Glutamatergic neuron (in vitro differentiated cells): ENCODE measurements around the gene GALNT12. TPM values are rescaled to one million over a fixed set of nuclear protein-coding genes. Genes with fewer than 3 reads are reported as not detected.

Source experiments
- DNase-seq: peaks from one replicate; pipeline ENCODE4 v3.0.0; 2022
- H3K27ac Mint-ChIP-seq: one replicate; pipeline ENCODE4 v1.8.0; 2020; ENCODE audit warnings: mild to moderate bottlenecking, mixed read lengths, inconsistent platforms; ENCODE audit not compliant: unreplicated experiment
- H3K27me3 Mint-ChIP-seq: one replicate; pipeline ENCODE4 v1.8.0; 2020; ENCODE audit warnings: mild to moderate bottlenecking, moderate library complexity, mixed read lengths, inconsistent platforms; ENCODE audit not compliant: unreplicated experiment
- H3K36me3 Mint-ChIP-seq: one replicate; pipeline ENCODE4 v1.8.0; 2020; ENCODE audit warnings: mild to moderate bottlenecking, mixed read lengths, inconsistent platforms; ENCODE audit not compliant: unreplicated experiment
- H3K4me1 Mint-ChIP-seq: one replicate; pipeline ENCODE4 v1.8.0; 2020; ENCODE audit warnings: mild to moderate bottlenecking, low read depth, mixed read lengths, inconsistent platforms; ENCODE audit not compliant: unreplicated experiment
- H3K4me3 Mint-ChIP-seq: one replicate; pipeline ENCODE4 v1.8.0; 2020; ENCODE audit warnings: mild to moderate bottlenecking, mixed read lengths, inconsistent platforms; ENCODE audit not compliant: unreplicated experiment
- H3K9me3 Mint-ChIP-seq: one replicate; pipeline ENCODE4 v1.8.0; 2020; ENCODE audit warnings: mild to moderate bottlenecking, moderate library complexity, mixed read lengths, inconsistent platforms; ENCODE audit not compliant: unreplicated experiment
- CTCF ChIP-seq: fragments of 200-600 bp; sonication (generic); IDR thresholded peaks from one replicate; pipeline ENCODE4 v1.5.0; 2021; ENCODE audit not compliant: partially characterized antibody, unreplicated experiment
- total RNA-seq: library from RNA; stranded (reverse); fragmentation: NEBNext Ultra II Directional; extraction: Animal tissue kit (Norgen Biotek cat#: 25700); gene quantifications from one replicate; pipeline ENCODE4 v1.2.1, GENCODE V29; 2021; ENCODE audit not compliant: unreplicated experiment

The GALNT12 gene
- total RNA-seq, 1 donor from 2014 or later: 2.7 TPM

GRCh38 chr9:98855592-98855991 lies 48.1 kb downstream of the GALNT12 start:
- no peak for DNase-seq
- Mint-ChIP-seq H3K36me3 (peaks cover 10% of the 10 kb centered on the region), H3K4me1 (no peaks in the 10 kb centered on the region), H3K9me3 (no peaks in the 10 kb centered on the region), H3K4me3 (no peak overlapping the region), H3K27me3 (peaks cover 3% of the 10 kb centered on the region), H3K27ac (no peak overlapping the region)
- TF ChIP-seq CTCF: no peak

- Mint-ChIP-seq H3K27ac (no peak overlapping the region), H3K4me3 (no peak overlapping the region), H3K9me3 (no peaks in the 10 kb centered on the region), H3K27me3 (peaks cover 3% of the 10 kb centered on the region), H3K4me1 (no peaks in the 10 kb centered on the region), H3K36me3 (peaks cover 10% of the 10 kb centered on the region)
- no peak for DNase-seq
- no peak for TF ChIP-seq CTCF
Observed at GRCh38 chr9:98856982-98857381, 49.5 kb downstream of the GALNT12 start.

- H3K27ac Mint-ChIP-seq: no peak overlapping the region
- H3K4me3 Mint-ChIP-seq: no peak overlapping the region
- H3K9me3 Mint-ChIP-seq: no peaks in the 10 kb centered on the region
- peaks cover 3% of the 10 kb centered on the region for H3K27me3 Mint-ChIP-seq
- TF ChIP-seq CTCF: no peak
- no peaks in the 10 kb centered on the region for H3K4me1 Mint-ChIP-seq
- peaks cover 10% of the 10 kb centered on the region for H3K36me3 Mint-ChIP-seq
- no peak for DNase-seq
Observed at GRCh38 chr9:98859941-98860340, 52.5 kb downstream of the GALNT12 start.

- peaks cover 5% of the 10 kb centered on the region for H3K27me3 Mint-ChIP-seq
- H3K27ac Mint-ChIP-seq: no peak overlapping the region
- H3K4me1 Mint-ChIP-seq: no peaks in the 10 kb centered on the region
- no peak for TF ChIP-seq CTCF
- H3K36me3 Mint-ChIP-seq: peaks cover 2% of the 10 kb centered on the region
- no peaks in the 10 kb centered on the region for H3K9me3 Mint-ChIP-seq
- H3K4me3 Mint-ChIP-seq: no peak overlapping the region
- DNase-seq: no peak
Observed at GRCh38 chr9:98860871-98861293, 53.4 kb downstream of the GALNT12 start.

GRCh38 chr9:98861781-98862504 lies 54.5 kb downstream of the GALNT12 start:
- no peak for TF ChIP-seq CTCF
- no peaks in the 10 kb centered on the region for H3K9me3 Mint-ChIP-seq
- no peaks in the 10 kb centered on the region for H3K4me1 Mint-ChIP-seq
- H3K27ac Mint-ChIP-seq: no peak overlapping the region
- H3K36me3 Mint-ChIP-seq: no peaks in the 10 kb centered on the region
- no peak overlapping the region for H3K4me3 Mint-ChIP-seq
- H3K27me3 Mint-ChIP-seq: peaks cover 5% of the 10 kb centered on the region
- no peak for DNase-seq
